HEK293 (cell line): ENCODE results near the gene MALAT1.
A peak's percentile ranks its signal among the peaks of the same experiment; 100 is the strongest.

Source experiments
- CTCF ChIA-PET: fragments of 350-600 bp; formaldehyde crosslinking; extraction: SDS; loops from one replicate; lab custom pipeline; 2021; ENCODE audit warnings: antibody characterized with exemption; lab: Yijun Ruan, JAX
- POLR2A ChIA-PET: fragments of 300-600 bp; formaldehyde crosslinking; extraction: SDS; loops from one replicate; lab custom pipeline; 2020; ENCODE audit warnings: antibody characterized with exemption, inconsistent platforms; lab: Yijun Ruan, JAX
- H3K27ac ChIP-seq: fragments of 200-500 bp; sonication (Bioruptor generic); 2 replicates; pipeline ENCODE4 v1.5.1; 2014; ENCODE audit warnings: low read depth, low read length, control low read depth, inconsistent platforms; ENCODE audit errors: extremely low read depth
- H3K36me3 ChIP-seq, 2 experiments: fragments of 200-500 bp in 1 of 2; sonication (Bioruptor generic) in 1 of 2; 1 replicate in 1 of 2; 2 replicates in 1 of 2; pipeline ENCODE4 v1.5.1; 2014 to 2017; ENCODE audit warnings: inconsistent platforms in 2 of 2, low read length in 2 of 2; ENCODE audit not compliant: control insufficient read depth in 2 of 2, insufficient read depth in 1 of 2
- H3K4me1 ChIP-seq: fragments of 200-500 bp; sonication (Bioruptor generic); 2 replicates; pipeline ENCODE4 v1.5.1; 2014; ENCODE audit warnings: mild to moderate bottlenecking, low read length, inconsistent platforms; ENCODE audit not compliant: control insufficient read depth, insufficient read depth
- H3K4me3 ChIP-seq: 2 replicates; pipeline ENCODE4 v1.5.1; 2011; ENCODE audit warnings: low read depth, mild to moderate bottlenecking, control low read depth, low read length, moderate library complexity
- H3K9me3 ChIP-seq: fragments of 200-500 bp; sonication (Bioruptor generic); 2 replicates; pipeline ENCODE4 v1.5.1; 2014; ENCODE audit warnings: low read depth, low read length, inconsistent platforms; ENCODE audit not compliant: control insufficient read depth, insufficient read depth
- HOXD13 ChIP-seq: sonication (generic); formaldehyde crosslinking; IDR thresholded peaks from 2 replicates; pipeline ENCODE4 v1.8.0; 2022; ENCODE audit warnings: missing genetic modification reagents, borderline replicate concordance
- TCF7L2 ChIP-seq: IDR thresholded peaks from 2 replicates; pipeline ENCODE4 v1.6.1; 2011; ENCODE audit warnings: low read depth, mild to moderate bottlenecking, inconsistent platforms, low read length, moderate library complexity, borderline replicate concordance
- ZBTB17 ChIP-seq: fragments of 450-650 bp; formaldehyde crosslinking; IDR thresholded peaks from 2 replicates; pipeline ENCODE4 v1.5.1; 2016; ENCODE audit warnings: missing biosample characterization, missing genetic modification characterization
- ZNF138 ChIP-seq: fragments of 450-650 bp; formaldehyde crosslinking; IDR thresholded peaks from 2 replicates; pipeline ENCODE4 v1.5.1; 2016; ENCODE audit warnings: missing biosample characterization, missing genetic modification characterization, borderline replicate concordance
- ZNF2 ChIP-seq: fragments of 450-650 bp; formaldehyde crosslinking; IDR thresholded peaks from 2 replicates; pipeline ENCODE4 v1.5.1; 2016; ENCODE audit warnings: missing biosample characterization, missing genetic modification characterization
- ZNF324 ChIP-seq: fragments of 450-650 bp; formaldehyde crosslinking; IDR thresholded peaks from 2 replicates; pipeline ENCODE4 v1.5.1; 2016; ENCODE audit warnings: missing biosample characterization, missing genetic modification characterization
- ZNF335 ChIP-seq: fragments of 450-650 bp; formaldehyde crosslinking; conservative IDR thresholded peaks from 2 replicates; pipeline ENCODE4 v1.5.1; 2016; ENCODE audit warnings: missing biosample characterization, missing genetic modification characterization
- ZNF366 ChIP-seq: fragments of 450-650 bp; formaldehyde crosslinking; conservative IDR thresholded peaks from 2 replicates; pipeline ENCODE4 v1.5.1; 2016; ENCODE audit warnings: missing biosample characterization, missing genetic modification characterization
- ZNF473 ChIP-seq: fragments of 450-650 bp; formaldehyde crosslinking; IDR thresholded peaks from 2 replicates; pipeline ENCODE4 v1.5.1; 2017; ENCODE audit warnings: missing biosample characterization, missing genetic modification characterization
- ZNF785 ChIP-seq: fragments of 450-650 bp; formaldehyde crosslinking; IDR thresholded peaks from 2 replicates; pipeline ENCODE4 v1.5.1; 2016; ENCODE audit warnings: missing biosample characterization, missing genetic modification characterization
- TF ChIP-seq, protein P1 (sequence below): fragments of 450-650 bp; formaldehyde crosslinking; IDR thresholded peaks from 2 replicates; pipeline ENCODE4 v1.5.1; 2016; ENCODE audit warnings: missing biosample characterization, missing genetic modification characterization
- TF ChIP-seq, protein P2 (sequence below): fragments of 450-650 bp; formaldehyde crosslinking; IDR thresholded peaks from 2 replicates; pipeline ENCODE4 v1.5.1; 2016; ENCODE audit warnings: missing biosample characterization, missing genetic modification characterization
- TF ChIP-seq, protein P3 (sequence below): fragments of 450-650 bp; formaldehyde crosslinking; IDR thresholded peaks from 2 replicates; pipeline ENCODE4 v1.5.1; 2016; ENCODE audit warnings: missing biosample characterization, missing genetic modification characterization
- TF ChIP-seq, protein P4 (sequence below): sonication (generic); formaldehyde crosslinking; IDR thresholded peaks from 2 replicates; pipeline ENCODE4 v1.8.1; 2022; ENCODE audit warnings: mild to moderate bottlenecking, moderate library complexity, missing genetic modification reagents
- TF ChIP-seq, protein P5 (sequence below): fragments of 450-650 bp; formaldehyde crosslinking; conservative IDR thresholded peaks from 2 replicates; pipeline ENCODE4 v1.5.1; 2016; ENCODE audit warnings: low read depth, missing biosample characterization, missing genetic modification characterization
- TF ChIP-seq, protein P6 (sequence below): fragments of 450-650 bp; formaldehyde crosslinking; IDR thresholded peaks from 2 replicates; pipeline ENCODE4 v1.5.1; 2017; ENCODE audit warnings: missing biosample characterization, missing genetic modification characterization

The MALAT1 gene

DNA sequence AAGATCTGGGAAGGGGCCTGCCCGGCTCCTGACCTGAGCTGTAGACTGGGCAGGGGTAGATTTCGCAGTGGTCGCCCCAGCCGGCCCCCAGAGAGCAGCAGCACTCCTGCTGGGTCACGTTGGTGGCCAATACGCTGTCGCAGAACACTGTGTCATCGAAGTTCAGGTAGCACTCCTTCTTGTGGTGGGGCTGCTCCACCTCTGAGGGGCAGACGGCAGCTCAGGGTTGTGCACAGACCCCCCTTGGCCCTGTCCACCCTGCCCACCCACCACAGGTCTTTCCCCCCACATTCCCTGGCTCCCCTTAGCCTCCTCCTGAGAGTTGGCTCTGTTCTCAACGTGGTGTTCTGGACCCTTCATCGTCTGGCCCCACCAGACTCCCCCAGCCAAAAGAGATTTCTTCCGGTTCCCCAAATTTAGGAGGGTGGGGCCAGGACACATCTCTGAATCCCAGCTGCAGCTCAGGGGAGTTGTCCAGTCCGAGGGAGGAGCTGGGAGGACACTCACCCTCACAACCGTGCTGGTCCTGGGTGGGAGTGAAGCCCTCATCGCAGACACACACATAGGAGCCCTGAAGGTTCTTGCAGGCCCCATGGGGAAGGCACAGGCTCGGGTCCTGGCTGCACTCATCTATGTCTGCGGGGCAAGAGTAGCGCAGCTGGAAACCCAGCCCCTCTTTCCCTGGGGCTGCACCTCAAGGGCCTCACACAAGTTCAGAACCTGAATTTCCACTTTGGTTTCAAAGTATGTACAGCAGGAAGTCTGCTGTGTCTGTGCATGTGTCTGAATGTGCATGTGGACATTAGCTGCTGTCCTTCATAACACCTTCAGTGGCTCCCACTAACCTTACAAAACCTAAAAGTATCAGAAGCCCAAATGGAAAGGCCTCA is 42.5 kb downstream of the MALAT1 start (continued):
- TF ChIP-seq, protein P1, sequence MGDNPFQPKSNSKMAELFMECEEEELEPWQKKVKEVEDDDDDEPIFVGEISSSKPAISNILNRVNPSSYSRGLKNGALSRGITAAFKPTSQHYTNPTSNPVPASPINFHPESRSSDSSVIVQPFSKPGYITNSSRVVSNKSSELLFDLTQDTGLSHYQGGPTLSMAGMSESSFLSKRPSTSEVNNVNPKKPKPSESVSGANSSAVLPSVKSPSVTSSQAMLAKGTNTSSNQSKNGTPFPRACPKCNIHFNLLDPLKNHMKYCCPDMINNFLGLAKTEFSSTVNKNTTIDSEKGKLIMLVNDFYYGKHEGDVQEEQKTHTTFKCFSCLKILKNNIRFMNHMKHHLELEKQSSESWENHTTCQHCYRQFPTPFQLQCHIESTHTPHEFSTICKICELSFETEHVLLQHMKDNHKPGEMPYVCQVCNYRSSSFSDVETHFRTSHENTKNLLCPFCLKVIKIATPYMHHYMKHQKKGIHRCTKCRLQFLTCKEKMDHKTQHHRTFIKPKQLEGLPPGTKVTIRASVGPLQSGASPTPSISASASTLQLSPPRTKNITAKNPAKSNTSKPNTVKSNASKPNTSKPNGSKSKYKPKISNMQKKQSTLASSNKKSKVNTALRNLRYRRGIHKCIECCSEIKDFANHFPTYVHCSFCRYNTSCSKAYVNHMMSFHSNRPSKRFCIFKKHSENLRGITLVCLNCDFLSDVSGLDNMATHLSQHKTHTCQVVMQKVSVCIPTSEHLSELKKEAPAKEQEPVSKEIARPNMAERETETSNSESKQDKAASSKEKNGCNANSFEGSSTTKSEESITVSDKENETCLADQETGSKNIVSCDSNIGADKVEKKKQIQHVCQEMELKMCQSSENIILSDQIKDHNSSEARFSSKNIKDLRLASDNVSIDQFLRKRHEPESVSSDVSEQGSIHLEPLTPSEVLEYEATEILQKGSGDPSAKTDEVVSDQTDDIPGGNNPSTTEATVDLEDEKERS (tag by site-specific recombination): no peak
- TF ChIP-seq ZNF324: no peak
- TF ChIP-seq ZNF2 (tag by site-specific recombination): no peak
- TF ChIP-seq, protein P2, sequence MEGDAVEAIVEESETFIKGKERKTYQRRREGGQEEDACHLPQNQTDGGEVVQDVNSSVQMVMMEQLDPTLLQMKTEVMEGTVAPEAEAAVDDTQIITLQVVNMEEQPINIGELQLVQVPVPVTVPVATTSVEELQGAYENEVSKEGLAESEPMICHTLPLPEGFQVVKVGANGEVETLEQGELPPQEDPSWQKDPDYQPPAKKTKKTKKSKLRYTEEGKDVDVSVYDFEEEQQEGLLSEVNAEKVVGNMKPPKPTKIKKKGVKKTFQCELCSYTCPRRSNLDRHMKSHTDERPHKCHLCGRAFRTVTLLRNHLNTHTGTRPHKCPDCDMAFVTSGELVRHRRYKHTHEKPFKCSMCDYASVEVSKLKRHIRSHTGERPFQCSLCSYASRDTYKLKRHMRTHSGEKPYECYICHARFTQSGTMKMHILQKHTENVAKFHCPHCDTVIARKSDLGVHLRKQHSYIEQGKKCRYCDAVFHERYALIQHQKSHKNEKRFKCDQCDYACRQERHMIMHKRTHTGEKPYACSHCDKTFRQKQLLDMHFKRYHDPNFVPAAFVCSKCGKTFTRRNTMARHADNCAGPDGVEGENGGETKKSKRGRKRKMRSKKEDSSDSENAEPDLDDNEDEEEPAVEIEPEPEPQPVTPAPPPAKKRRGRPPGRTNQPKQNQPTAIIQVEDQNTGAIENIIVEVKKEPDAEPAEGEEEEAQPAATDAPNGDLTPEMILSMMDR (tag by site-specific recombination): peak; percentile 1; the same call in 1 of the 2 replicates
- TF ChIP-seq, protein P3, sequence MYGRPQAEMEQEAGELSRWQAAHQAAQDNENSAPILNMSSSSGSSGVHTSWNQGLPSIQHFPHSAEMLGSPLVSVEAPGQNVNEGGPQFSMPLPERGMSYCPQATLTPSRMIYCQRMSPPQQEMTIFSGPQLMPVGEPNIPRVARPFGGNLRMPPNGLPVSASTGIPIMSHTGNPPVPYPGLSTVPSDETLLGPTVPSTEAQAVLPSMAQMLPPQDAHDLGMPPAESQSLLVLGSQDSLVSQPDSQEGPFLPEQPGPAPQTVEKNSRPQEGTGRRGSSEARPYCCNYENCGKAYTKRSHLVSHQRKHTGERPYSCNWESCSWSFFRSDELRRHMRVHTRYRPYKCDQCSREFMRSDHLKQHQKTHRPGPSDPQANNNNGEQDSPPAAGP (tag by site-specific recombination): no peak
- TF ChIP-seq, protein P4, sequence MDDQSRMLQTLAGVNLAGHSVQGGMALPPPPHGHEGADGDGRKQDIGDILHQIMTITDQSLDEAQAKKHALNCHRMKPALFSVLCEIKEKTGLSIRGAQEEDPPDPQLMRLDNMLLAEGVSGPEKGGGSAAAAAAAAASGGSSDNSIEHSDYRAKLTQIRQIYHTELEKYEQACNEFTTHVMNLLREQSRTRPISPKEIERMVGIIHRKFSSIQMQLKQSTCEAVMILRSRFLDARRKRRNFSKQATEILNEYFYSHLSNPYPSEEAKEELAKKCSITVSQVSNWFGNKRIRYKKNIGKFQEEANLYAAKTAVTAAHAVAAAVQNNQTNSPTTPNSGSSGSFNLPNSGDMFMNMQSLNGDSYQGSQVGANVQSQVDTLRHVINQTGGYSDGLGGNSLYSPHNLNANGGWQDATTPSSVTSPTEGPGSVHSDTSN (CRISPR knock-in tag): no peak
- TF ChIP-seq ZNF335 (tag by site-specific recombination): no peak
- TF ChIP-seq HOXD13: 0 out of 2 replicates have a peak, but pooled peaks have one; percentile 7
- TF ChIP-seq ZNF785 (tag by site-specific recombination): no peak

DNA sequence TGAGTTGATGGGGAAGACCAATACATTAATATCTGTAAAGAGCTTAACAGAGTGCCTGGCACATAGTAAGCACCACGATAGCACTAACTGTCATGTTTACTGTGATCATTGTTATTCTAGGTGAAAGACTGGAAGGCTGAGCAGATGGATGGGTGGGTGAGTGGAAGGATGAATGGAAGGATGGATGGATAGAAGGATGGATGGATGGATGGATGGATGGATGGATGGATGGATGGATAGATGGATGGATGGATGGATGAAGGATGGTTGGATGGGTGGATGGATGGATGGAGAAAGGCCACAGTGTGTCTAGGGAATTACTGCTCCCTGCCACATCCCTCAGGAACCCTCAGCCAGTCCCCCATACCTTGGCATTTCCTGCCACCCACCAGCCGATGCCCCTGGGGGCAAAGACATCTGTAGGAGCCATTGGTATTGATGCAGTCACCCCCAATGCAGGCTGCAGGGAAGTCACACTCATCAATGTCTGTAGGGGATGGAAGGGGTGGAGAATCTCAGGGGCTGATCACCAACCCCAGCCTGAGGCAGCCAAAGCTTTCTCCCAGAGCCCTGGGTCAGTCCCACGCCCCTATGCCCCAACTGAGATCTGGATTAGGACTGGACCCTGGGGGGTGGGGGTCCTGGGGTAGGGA is 44.0 kb downstream of the MALAT1 start:
- TF ChIP-seq ZNF785 (tag by site-specific recombination) (no peak), ZNF366 (tag by site-specific recombination) (peak; percentile 100), ZBTB17 (tag by site-specific recombination) (peak; percentile 92)
- H3K27ac ChIP-seq: no peak overlapping the region
- no peak overlapping the region for H3K4me3 ChIP-seq
- CTCF ChIA-PET: interaction anchor here (0.7 to 4.5 kb wide), 9 partner anchors 9 to 50 kb away, joined by 3 to 133 read pairs (median 21); partner anchors contain the start of genes FAM89B and ZNRD2
- peaks cover 3% of the 10 kb centered on the region; the same call in 1 of the 2 replicates for H3K4me1 ChIP-seq
- H3K9me3 ChIP-seq: no peaks in the 10 kb centered on the region
- H3K36me3 ChIP-seq: peaks cover 0 to 79% of the 10 kb centered on the region in 2 experiments; a peak in 2 of 3 replicates
- POLR2A ChIA-PET: interaction anchor here (0.7 to 1.4 kb wide), 2 partner anchors 65 to 71 kb away, joined by 3 to 5 read pairs; partner anchors contain the start of gene MAP3K11

DNA sequence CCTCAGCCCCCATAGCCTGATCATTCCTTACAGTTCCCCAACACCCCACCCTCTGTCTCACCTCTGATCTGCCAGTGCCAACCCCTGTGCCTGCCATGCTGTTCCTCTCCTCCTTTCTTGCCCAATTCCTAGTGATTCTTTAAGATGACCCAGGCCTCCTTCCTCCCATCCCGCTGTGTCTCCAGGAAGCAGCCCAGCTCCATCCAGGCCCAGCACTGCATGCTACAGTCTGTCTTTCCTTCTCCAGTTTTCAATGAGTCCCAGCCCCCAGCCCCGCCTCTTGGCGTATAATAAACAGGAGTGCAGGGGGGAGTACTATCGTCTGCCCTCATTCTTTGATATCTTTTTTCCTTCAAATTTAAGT is 47.0 kb downstream of the MALAT1 start:
- CTCF ChIA-PET: interaction anchor here (2.1 kb wide), 1 partner anchor 25 kb away, joined by 11 read pairs; the partner anchor contains the start of gene ZNRD2
- TF ChIP-seq, protein P5, sequence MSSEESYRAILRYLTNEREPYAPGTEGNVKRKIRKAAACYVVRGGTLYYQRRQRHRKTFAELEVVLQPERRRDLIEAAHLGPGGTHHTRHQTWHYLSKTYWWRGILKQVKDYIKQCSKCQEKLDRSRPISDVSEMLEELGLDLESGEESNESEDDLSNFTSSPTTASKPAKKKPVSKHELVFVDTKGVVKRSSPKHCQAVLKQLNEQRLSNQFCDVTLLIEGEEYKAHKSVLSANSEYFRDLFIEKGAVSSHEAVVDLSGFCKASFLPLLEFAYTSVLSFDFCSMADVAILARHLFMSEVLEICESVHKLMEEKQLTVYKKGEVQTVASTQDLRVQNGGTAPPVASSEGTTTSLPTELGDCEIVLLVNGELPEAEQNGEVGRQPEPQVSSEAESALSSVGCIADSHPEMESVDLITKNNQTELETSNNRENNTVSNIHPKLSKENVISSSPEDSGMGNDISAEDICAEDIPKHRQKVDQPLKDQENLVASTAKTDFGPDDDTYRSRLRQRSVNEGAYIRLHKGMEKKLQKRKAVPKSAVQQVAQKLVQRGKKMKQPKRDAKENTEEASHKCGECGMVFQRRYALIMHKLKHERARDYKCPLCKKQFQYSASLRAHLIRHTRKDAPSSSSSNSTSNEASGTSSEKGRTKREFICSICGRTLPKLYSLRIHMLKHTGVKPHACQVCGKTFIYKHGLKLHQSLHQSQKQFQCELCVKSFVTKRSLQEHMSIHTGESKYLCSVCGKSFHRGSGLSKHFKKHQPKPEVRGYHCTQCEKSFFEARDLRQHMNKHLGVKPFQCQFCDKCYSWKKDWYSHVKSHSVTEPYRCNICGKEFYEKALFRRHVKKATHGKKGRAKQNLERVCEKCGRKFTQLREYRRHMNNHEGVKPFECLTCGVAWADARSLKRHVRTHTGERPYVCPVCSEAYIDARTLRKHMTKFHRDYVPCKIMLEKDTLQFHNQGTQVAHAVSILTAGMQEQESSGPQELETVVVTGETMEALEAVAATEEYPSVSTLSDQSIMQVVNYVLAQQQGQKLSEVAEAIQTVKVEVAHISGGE: no peak
- TF ChIP-seq ZNF473 (tag by site-specific recombination) (no peak), TCF7L2 (no peak), ZNF138 (tag by site-specific recombination) (no peak)
- TF ChIP-seq, protein P6, sequence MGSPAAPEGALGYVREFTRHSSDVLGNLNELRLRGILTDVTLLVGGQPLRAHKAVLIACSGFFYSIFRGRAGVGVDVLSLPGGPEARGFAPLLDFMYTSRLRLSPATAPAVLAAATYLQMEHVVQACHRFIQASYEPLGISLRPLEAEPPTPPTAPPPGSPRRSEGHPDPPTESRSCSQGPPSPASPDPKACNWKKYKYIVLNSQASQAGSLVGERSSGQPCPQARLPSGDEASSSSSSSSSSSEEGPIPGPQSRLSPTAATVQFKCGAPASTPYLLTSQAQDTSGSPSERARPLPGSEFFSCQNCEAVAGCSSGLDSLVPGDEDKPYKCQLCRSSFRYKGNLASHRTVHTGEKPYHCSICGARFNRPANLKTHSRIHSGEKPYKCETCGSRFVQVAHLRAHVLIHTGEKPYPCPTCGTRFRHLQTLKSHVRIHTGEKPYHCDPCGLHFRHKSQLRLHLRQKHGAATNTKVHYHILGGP (tag by site-specific recombination): no peak

More for the DNA sequence above, 47.0 kb downstream of the MALAT1 start:
- Histone ChIP-seq H3K4me1 (no peaks in the 10 kb centered on the region; the same call in 1 of the 2 replicates), H3K27ac (no peak overlapping the region), H3K36me3 (peaks cover 5 to 77% of the 10 kb centered on the region in 2 experiments; a peak in 2 of 3 replicates), H3K4me3 (no peak overlapping the region), H3K9me3 (no peaks in the 10 kb centered on the region)
- POLR2A ChIA-PET: interaction anchor here (0.9 to 2.2 kb wide), 3 partner anchors 9 to 25 kb away, joined by 8 to 9 read pairs (median 8); partner anchors contain the start of gene ZNRD2
